H1 (cell line): ENCODE data around the gene GSG1L. TPM values are rescaled to one million over a fixed set of nuclear protein-coding genes. Genes with fewer than 3 reads are reported as not detected.

ENCODE experiments used
- CTCF ChIA-PET: fragments of 300-600 bp; sonication (Branson Sonifier 250); formaldehyde crosslinking; loops from one replicate; lab custom pipeline; 2021; ENCODE audit not compliant: partially characterized antibody; lab: Charles Lee
- POLR2A ChIA-PET: fragments of 300-600 bp; sonication (Branson Sonifier 250); formaldehyde crosslinking; loops from one replicate; lab custom pipeline; 2021; ENCODE audit warnings: inconsistent platforms; ENCODE audit not compliant: partially characterized antibody; lab: Charles Lee
- DNase-seq, 2 experiments: peaks; one replicate each; pipeline versions ENCODE4 v3.0.0 to v3.0.0-alpha.2; 2010 to 2022; ENCODE audit warnings: low spot score in 2 of 2, low read depth in 1 of 2, mixed read lengths in 1 of 2
- FAIRE-seq: peaks from 2 replicates; lab custom pipeline; 2011; peaks lifted over from hg19 to GRCh38; lab: Jason Lieb, UNC
- H2AFZ ChIP-seq: 2 replicates; pipeline ENCODE4 v1.8.1; 2012; ENCODE audit warnings: low read length, inconsistent platforms
- H2AK5ac ChIP-seq: 2 replicates; pipeline ENCODE4 v1.6.1; 2013; ENCODE audit warnings: low read depth, low read length
- H2BK120ac ChIP-seq: replicated peaks from 2 replicates; pipeline ENCODE3; 2013; ENCODE audit warnings: low read depth, low read length, inconsistent platforms
- H2BK12ac ChIP-seq: 2 replicates; pipeline ENCODE4 v1.6.1; 2013; ENCODE audit warnings: low read depth, low read length
- H2BK15ac ChIP-seq: 2 replicates; pipeline ENCODE4 v1.6.1; 2013; ENCODE audit warnings: low read length
- H2BK20ac ChIP-seq: 2 replicates; pipeline ENCODE4 v1.6.1; 2013; ENCODE audit warnings: low read length
- H2BK5ac ChIP-seq: 2 replicates; pipeline ENCODE4 v1.6.1; 2013; ENCODE audit warnings: low read depth, low read length
- H3K14ac ChIP-seq: 2 replicates; pipeline ENCODE4 v1.6.1; 2013; ENCODE audit warnings: inconsistent platforms; ENCODE audit not compliant: insufficient read length
- H3K18ac ChIP-seq: 2 replicates; pipeline ENCODE4 v1.6.1; 2013; ENCODE audit warnings: low read length; ENCODE audit errors: extremely low read depth
- H3K23ac ChIP-seq: 2 replicates; pipeline ENCODE4 v1.6.1; 2013; ENCODE audit warnings: inconsistent platforms; ENCODE audit not compliant: insufficient read length
- H3K23me2 ChIP-seq: 2 replicates; pipeline ENCODE4 v1.6.1; 2013; ENCODE audit warnings: low read depth, low read length
- H3K27ac ChIP-seq: 2 replicates; pipeline ENCODE4 v1.6.1; 2011; ENCODE audit warnings: low read depth, low read length, inconsistent platforms
- H3K27me3 ChIP-seq, 4 experiments: replicated peaks in 1 of 4; 1 replicate in 1 of 4; 2 replicates in 3 of 4; pipeline versions ENCODE4 v1.6.1 to v1.8.1; 2011 to 2013; ENCODE audit warnings: low read length in 3 of 4, mild to moderate bottlenecking in 3 of 4, inconsistent platforms in 2 of 4, mixed read lengths in 2 of 4, moderate library complexity in 1 of 4; ENCODE audit not compliant: control insufficient read depth in 3 of 4, insufficient read depth in 3 of 4; ENCODE audit errors: extremely low read depth in 1 of 4
- H3K36me3 ChIP-seq, 4 experiments: 2 replicates each; pipeline versions ENCODE4 v1.6.1 to v1.8.1; 2011 to 2013; ENCODE audit warnings: mild to moderate bottlenecking in 4 of 4, low read length in 3 of 4, moderate library complexity in 2 of 4, control low read depth in 1 of 4, inconsistent platforms in 1 of 4; ENCODE audit not compliant: insufficient read depth in 4 of 4, control insufficient read depth in 2 of 4
- H3K4ac ChIP-seq: replicated peaks from 2 replicates; pipeline ENCODE3; 2013; ENCODE audit warnings: low read length, low read depth, mixed read lengths, inconsistent platforms; ENCODE audit not compliant: insufficient read length
- H3K4me1 ChIP-seq, 4 experiments: replicated peaks in 1 of 4; 1 replicate in 1 of 4; 2 replicates in 3 of 4; pipeline versions ENCODE4 v1.6.1 to v1.8.1; 2011 to 2013; ENCODE audit warnings: low read length in 3 of 4, inconsistent platforms in 2 of 4, mixed read lengths in 1 of 4; ENCODE audit not compliant: insufficient read depth in 4 of 4, control insufficient read depth in 3 of 4
- H3K4me2 ChIP-seq, 2 experiments: 2 replicates each; pipeline versions ENCODE4 v1.6.1 to v1.8.1; 2011 to 2013; ENCODE audit warnings: low read depth in 2 of 2, low read length in 2 of 2, control low read depth in 1 of 2, inconsistent platforms in 1 of 2, mild to moderate bottlenecking in 1 of 2; ENCODE audit not compliant: insufficient read depth in 1 of 2
- H3K4me3 ChIP-seq, 4 experiments: fragments of 200-600, 300-600 bp in 1 of 4; sonication (generic), shearing (Covaris generic), sonication (Bioruptor Twin) in 1 of 4; 2 replicates each; pipeline versions ENCODE4 v1.5.1 to v1.8.1; 2011 to 2016; ENCODE audit warnings: low read length in 4 of 4, low read depth in 3 of 4, control low read depth in 2 of 4, inconsistent platforms in 2 of 4, mild to moderate bottlenecking in 2 of 4, mixed read lengths in 1 of 4, moderate library complexity in 1 of 4; ENCODE audit not compliant: insufficient read depth in 2 of 4; ENCODE audit errors: extremely low read depth in 1 of 4
- H3K56ac ChIP-seq: replicated peaks from 2 replicates; pipeline ENCODE3; 2013; ENCODE audit warnings: low read depth, mild to moderate bottlenecking, mixed read lengths, low read length, inconsistent platforms; ENCODE audit not compliant: insufficient read length
- H3K79me1 ChIP-seq: 2 replicates; pipeline ENCODE4 v1.6.1; 2013; ENCODE audit warnings: low read depth, low read length, control low read depth
- H3K79me2 ChIP-seq, 2 experiments: 2 replicates each; pipeline versions ENCODE4 v1.6.1 to v1.8.1; 2012 to 2013; ENCODE audit warnings: low read length in 2 of 2, mild to moderate bottlenecking in 2 of 2, inconsistent platforms in 1 of 2; ENCODE audit not compliant: insufficient read depth in 2 of 2, control insufficient read depth in 1 of 2
- H3K9ac ChIP-seq, 4 experiments: replicated peaks in 1 of 4; 1 replicate in 1 of 4; 2 replicates in 3 of 4; pipeline versions ENCODE4 v1.6.1 to v1.8.1; 2011 to 2013; ENCODE audit warnings: low read depth in 3 of 4, low read length in 3 of 4, control low read depth in 2 of 4, mild to moderate bottlenecking in 2 of 4, moderate library complexity in 2 of 4, inconsistent platforms in 1 of 4; ENCODE audit errors: extremely low read depth in 1 of 4
- H3K9me3 ChIP-seq, 2 experiments: 2 replicates each; pipeline versions ENCODE4 v1.6.1 to v1.8.1; 2012 to 2013; ENCODE audit warnings: mild to moderate bottlenecking in 2 of 2, moderate library complexity in 2 of 2, control low read depth in 1 of 2, inconsistent platforms in 1 of 2, low read depth in 1 of 2, low read length in 1 of 2, mixed read lengths in 1 of 2; ENCODE audit not compliant: insufficient read depth in 2 of 2
- H4K20me1 ChIP-seq, 2 experiments: replicated peaks in 1 of 2; 2 replicates each; pipeline versions ENCODE3 to v1.8.1; 2011 to 2013; ENCODE audit warnings: inconsistent platforms in 2 of 2, low read length in 2 of 2, mild to moderate bottlenecking in 1 of 2; ENCODE audit not compliant: insufficient read depth in 2 of 2, control insufficient read depth in 1 of 2
- H4K5ac ChIP-seq: 2 replicates; pipeline ENCODE4 v1.6.1; 2013; ENCODE audit warnings: low read length, low read depth, mixed read lengths, inconsistent platforms; ENCODE audit not compliant: insufficient read length
- H4K8ac ChIP-seq: 2 replicates; pipeline ENCODE4 v1.8.0; 2013; ENCODE audit warnings: mild to moderate bottlenecking, moderate library complexity, low read length, inconsistent platforms; ENCODE audit not compliant: insufficient read depth; ENCODE audit errors: extremely low read depth
- H4K91ac ChIP-seq: replicated peaks from 2 replicates; pipeline ENCODE3; 2013; ENCODE audit warnings: low read length, mixed read lengths, inconsistent platforms; ENCODE audit not compliant: insufficient read length
- CTBP2 ChIP-seq: IDR thresholded peaks from 2 replicates; pipeline ENCODE4 v1.7.0; 2011; ENCODE audit warnings: borderline replicate concordance, mild to moderate bottlenecking, moderate library complexity, mixed read lengths, low read length; ENCODE audit not compliant: insufficient read depth, insufficient read length
- KDM5A ChIP-seq: fragments of 200-600 bp; IDR thresholded peaks from 2 replicates; pipeline ENCODE4 v1.7.1; 2012; ENCODE audit warnings: mild to moderate bottlenecking, low read length, inconsistent platforms, mixed read lengths
- NANOG ChIP-seq: IDR thresholded peaks from 2 replicates; pipeline ENCODE4 v1.6.1; 2011; ENCODE audit warnings: low read length, low read depth, mild to moderate bottlenecking, inconsistent platforms; ENCODE audit not compliant: insufficient read depth, poor library complexity, severe bottlenecking
- POU5F1 ChIP-seq: IDR thresholded peaks from 2 replicates; pipeline ENCODE4 v1.6.1; 2011; ENCODE audit warnings: low read depth, mild to moderate bottlenecking, low read length, moderate library complexity
- SAP30 ChIP-seq: fragments of 300-600 bp; sonication (generic); IDR thresholded peaks from 2 replicates; pipeline ENCODE4 v1.7.1; 2012; ENCODE audit warnings: low read length, moderate library complexity, mild to moderate bottlenecking, inconsistent platforms; ENCODE audit not compliant: insufficient read depth, insufficient replicate concordance
- TAF1 ChIP-seq: IDR thresholded peaks from 2 replicates; pipeline ENCODE4 v1.6.1; 2011; ENCODE audit warnings: mild to moderate bottlenecking, low read depth, low read length
- WGBS, 2 experiments: shearing (Covaris generic) in 1 of 2; methylation state at CpG; one replicate each; pipeline versions ENCODE4 v1.1.6 to v1.1.7; 2013 to 2015; ENCODE audit warnings: low lambda C conversion rate in 2 of 2, mixed read lengths in 2 of 2, inconsistent platforms in 1 of 2, low coverage in 1 of 2, missing lambda C conversion rate in 1 of 2; ENCODE audit not compliant: insufficient replicate concordance in 2 of 2, insufficient coverage in 1 of 2, insufficient read length in 1 of 2; ENCODE audit errors: extremely low coverage in 1 of 2, missing lambda C conversion rate in 1 of 2; 5-methylcytosine and 5-hydroxymethylcytosine counted together
- polyA plus RNA-seq, 7 experiments: library from polyadenylated mRNA; depleted of rRNA in 3 of 7; stranded (reverse) in 5 of 7; unstranded in 2 of 7; fragments of >200 nt in 5 of 7; fragments of 200-250 nt in 2 of 7; gene quantifications; 1 replicate in 5 of 7; 2 replicates in 1 of 7; 4 replicates in 1 of 7; pipeline versions ENCODE4 v1.2.1 to v1.2.3, GENCODE V29; 2011 to 2013; ENCODE audit warnings: missing spikeins in 2 of 7, mixed read lengths in 2 of 7
- total RNA-seq: library from RNA; stranded (reverse); fragmentation: NEBNext Ultra II Directional; extraction: Animal tissue kit (Norgen Biotek cat#: 25700); gene quantifications from 2 replicates; pipeline ENCODE4 v1.2.1, GENCODE V29; 2021
- TF ChIP-seq, protein P1 (sequence below): IDR thresholded peaks from 2 replicates; pipeline ENCODE4 v1.6.1; 2012; ENCODE audit warnings: inconsistent platforms

GSG1L gene
- total and polyA plus RNA-seq, 2 of the 8 experiments (the other 6 are each of a cell fraction or from before 2014, with no cell fraction given) = 0.71 to 1.1 TPM

DNA sequence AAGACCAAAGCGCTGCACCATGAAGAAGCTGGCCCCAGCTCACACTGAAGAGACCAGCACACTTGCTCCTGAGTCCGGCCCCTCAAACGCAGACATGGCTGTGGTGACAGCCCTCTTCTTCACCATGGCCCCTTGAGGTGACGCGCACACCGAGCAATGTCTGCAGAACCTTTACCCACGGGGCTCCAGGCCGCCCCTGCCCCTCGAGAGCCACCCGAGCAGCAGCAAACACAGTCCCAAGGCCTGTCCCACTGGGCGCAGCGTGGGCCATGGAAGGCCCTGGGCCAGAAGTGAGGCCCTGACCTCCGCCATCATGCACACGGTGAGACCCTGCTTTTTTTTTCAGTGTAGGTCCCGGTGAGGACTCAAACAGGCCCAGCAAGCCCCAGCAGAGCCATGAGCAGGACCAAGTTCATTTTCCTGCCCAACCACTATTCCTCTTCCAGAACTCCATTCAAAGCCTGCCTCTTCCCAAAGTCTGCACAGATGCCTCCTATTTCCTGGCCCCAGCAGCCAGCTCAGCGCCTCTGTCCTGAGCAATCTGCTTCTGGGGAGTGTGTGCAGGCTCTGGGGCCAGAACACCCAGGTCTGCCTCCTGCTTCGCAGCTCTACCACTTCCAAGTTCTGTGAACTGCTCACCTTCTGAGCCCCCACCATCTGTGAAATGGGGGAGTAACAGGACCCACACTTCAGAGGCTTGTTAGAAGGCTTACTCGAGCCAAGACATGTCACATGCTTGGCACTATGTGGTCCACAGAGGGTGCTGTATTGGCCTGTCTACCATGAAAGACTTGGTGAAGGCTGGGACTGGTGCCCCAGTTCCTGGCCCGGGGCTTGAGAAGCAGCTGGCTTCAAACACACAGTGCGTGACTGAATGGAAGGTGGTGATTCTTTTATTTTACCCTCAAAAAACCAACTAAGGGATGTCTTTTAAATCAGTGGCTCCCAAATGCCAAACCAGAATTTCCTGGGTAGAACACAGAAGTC is 35.7 kb upstream of the GSG1L start:
- DNase-seq = no peak

More for the DNA sequence above, 35.7 kb upstream of the GSG1L start:
- Histone ChIP-seq H3K56ac (no peak overlapping the region), H2AFZ (no peak overlapping the region), H3K9me3 (no peaks in the 10 kb centered on the region), H3K23ac (no peak overlapping the region), H3K4ac (no peak overlapping the region), H2AK5ac (no peak overlapping the region), H2BK20ac (no peak overlapping the region), H4K20me1 (peaks cover 0 to 12% of the 10 kb centered on the region in 2 experiments)
- WGBS, 2 experiments = 92% methylated on average over 20 of the region's 20 CpGs; no CpG with 5 or more reads in 1 of the 2 experiments
- TF ChIP-seq CTBP2 = no peak
- no peak for TF ChIP-seq SAP30
- TF ChIP-seq TAF1 = no peak
- TF ChIP-seq, protein P1, sequence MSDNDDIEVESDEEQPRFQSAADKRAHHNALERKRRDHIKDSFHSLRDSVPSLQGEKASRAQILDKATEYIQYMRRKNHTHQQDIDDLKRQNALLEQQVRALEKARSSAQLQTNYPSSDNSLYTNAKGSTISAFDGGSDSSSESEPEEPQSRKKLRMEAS = no peak
- no peak for TF ChIP-seq POU5F1
- no peak for TF ChIP-seq KDM5A
- no peak for TF ChIP-seq NANOG
- TF ChIP-seq, all 59 proteins: peak for 0
- Histone ChIP-seq H4K8ac (peak overlapping the region; percentile 87; the same call in 1 of the 2 replicates), H3K14ac (no peak overlapping the region), H3K4me3 (no peak overlapping the region), H3K23me2 (no peaks in the 10 kb centered on the region), H3K27ac (no peak overlapping the region), H3K79me2 (no peaks in the 10 kb centered on the region), H2BK120ac (no peak overlapping the region), H2BK15ac (no peak overlapping the region), H3K79me1 (no peaks in the 10 kb centered on the region; the same call in 1 of the 2 replicates), H4K91ac (no peak overlapping the region), H3K4me2 (no peak overlapping the region), H3K18ac (no peak overlapping the region), H2BK5ac (no peak overlapping the region), H4K5ac (no peak overlapping the region), H3K36me3 (peaks cover 25 to 55% (median 39%) of the 10 kb centered on the region in 4 experiments), H2BK12ac (no peak overlapping the region), H3K27me3 (no peaks in the 10 kb centered on the region), H3K4me1 (no peaks in the 10 kb centered on the region), H3K9ac (no peak overlapping the region)
- POLR2A ChIA-PET = interaction anchor here (1.4 kb wide), 1 partner anchor 11 kb away, joined by 6 read pairs; no protein-coding TSS in a partner anchor
- FAIRE-seq = no peak
- CTCF ChIA-PET = interaction anchor here (0.6 to 2.2 kb wide), 6 partner anchors 8 to 126 kb away, joined by 3 to 9 read pairs (median 3); no protein-coding TSS in a partner anchor
